Measurements from ENCODE around the gene NME9.

Gene NME9

DNA sequence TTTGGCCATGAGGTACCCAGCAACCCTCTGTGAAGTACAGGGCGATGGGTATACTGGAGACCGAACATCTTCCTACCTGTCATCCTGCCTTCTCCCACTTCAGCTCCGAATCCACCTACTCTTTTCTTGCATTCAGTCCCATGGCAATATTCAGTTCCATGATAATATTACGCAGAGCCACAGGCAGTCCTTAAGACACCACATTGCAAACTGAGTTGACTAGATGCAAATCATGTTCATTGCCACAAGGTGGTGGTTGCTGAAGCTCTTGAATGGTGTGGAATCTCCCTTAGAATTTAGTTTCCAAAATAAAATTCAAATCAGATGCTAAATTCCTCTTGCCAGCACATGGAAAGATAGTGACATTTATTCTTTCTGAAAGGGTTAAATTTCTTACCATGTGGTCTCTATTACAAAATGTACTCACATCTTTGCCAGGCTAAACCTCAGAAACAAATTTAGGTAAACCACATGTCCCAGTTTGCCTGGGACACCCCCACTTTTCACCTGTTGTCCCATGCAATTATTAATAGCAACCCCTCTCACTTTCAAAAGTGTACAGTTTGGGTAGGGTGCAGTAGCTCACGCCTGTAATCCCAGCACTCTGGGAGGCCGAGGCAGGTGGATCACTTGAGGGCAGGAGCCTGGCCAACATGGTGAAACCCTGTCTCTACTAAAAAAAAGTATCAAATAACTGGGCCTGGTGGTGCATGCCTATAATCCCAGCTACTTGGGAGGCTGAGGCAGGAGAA is 1.7 kb upstream of the NME9 start:
- no peak for DNase-seq

DNA sequence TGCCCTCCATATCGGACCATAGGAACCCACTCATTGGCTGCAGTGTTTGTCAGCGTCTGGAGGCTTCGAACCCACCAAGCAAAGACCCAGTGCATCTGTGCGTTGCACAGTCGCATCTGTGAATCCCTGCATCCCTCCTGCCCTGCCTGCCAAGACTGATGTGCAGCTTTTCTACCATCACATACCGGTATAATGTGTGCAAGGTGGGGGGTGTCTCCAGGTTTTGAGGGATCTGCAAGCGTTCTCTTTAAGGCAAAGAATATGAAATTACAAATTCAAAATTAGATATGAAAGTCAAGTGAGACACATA is 288 bp upstream of the NME9 start:
- DNase-seq = no peak

- DNase-seq = no peak
Measured at GRCh38 chr3:138328341-138328740, 1.3 kb downstream of the NME9 start.

DNA sequence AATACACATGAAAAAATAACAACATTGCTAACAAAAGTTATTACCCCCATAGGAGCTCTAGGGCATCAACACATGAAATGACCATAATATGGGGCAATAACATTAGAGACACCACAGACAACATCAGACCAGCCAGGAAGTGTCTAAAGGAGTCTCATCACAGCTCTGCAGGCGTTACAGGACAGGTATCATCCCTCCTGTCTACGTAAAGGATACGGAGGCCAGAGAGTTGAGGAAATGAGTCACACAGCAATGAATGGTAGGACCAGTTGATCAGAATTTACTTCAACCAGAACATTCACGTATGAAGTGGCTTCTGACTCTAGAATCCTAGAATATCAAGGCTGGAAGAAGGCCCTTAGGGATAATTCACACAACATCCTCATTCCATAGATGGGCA is 1.8 kb downstream of the NME9 start:
- DNase-seq = no peak

DNA sequence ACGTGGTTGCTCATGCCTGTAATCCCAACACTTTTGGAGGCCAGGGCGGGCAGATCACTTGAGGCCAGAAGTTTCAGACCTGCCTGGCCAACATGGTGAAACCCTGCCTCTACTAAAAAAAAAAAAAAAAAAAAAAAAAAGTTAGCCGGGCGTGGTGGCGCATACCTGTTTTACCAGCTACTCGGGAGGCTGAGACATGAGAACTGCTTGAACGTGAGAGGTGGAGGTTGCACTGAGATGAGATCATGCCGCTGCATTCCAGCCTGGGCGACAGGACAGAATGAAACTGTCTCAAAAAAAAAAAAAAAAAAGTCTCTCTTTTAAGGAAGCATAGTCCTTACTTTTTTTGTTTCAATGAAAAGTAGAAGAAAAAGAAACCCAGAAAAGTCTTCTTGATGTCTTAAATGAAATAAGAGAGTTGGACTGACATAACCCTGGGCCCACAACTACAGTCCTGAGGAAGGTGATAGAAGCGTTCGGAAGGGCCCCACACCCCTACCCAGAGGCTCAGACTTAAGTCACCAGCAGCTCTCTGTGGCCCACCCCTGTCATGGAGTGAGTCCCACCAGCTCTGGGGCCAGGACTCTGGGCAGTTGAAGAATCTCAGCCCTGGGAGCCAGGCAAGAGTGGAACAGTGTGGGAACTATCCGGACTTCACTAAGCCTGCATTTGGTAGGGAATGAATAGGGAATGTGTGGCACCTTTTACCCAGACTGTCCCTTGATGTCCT is 2.6 kb downstream of the NME9 start:
- DNase-seq = no peak

DNA sequence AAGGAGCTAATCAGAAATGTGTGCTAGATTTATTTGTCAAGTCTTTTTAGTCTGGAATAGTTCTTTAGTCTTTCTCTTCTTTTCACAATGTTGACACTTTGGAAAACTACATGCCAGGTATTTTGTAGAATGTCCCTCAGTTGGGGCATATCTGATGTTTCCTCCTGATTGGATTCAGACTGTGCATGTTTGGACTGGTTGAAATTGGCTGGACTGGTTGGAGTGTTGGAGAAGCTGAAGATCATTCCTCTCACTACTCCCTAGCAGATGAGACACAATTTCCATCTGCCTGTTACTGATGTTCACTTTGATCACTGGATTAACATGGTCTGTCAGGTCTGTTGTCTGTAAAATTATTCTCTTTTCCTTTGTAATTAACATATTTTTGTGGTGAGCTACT is 3.7 kb downstream of the NME9 start:
- no peak for DNase-seq

DNA sequence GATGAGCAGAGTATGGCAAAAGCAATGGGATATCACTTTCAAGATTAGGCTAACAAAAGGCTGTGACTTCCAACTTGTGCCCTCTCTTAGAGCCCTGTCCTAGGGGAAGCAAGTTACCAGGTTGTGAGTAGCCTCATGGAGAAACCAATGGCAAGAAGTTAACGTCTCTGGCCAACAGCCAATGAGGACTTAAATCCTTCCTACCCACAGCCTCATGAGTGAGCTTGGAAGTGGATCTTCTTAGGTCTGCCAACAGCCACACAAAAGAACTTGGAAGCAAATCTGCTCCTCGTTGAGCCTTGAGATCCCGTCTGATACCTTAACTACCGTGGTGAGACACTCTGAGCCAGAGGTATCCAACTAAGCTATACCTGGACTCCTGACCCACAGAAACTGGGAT is 5.7 kb downstream of the NME9 start:
- DNase-seq = no peak

GRCh38 chr3:138317687-138318086 is 12.0 kb downstream of the NME9 start:
- DNase-seq = no peak

DNA sequence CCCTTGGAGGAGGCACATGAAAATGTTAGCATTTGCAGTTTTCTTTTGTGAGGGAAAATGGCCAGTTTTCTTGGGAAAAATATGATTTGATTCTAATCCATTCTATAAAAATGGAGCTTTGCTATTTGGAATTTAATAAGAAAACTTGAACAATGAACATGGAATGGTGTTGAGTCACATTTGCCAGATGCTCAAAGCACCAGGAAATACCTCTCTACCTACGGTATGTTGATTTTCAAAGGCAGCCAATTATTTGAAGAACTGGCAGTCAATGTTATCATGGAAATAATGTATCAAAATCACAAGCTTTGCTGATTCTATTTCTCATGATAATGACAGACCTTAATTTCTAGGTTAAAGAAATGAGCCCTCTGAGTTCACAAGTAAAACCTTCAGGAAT is 14.9 kb downstream of the NME9 start:
- no peak for DNase-seq

GRCh38 chr3:138310494-138310893 is 19.2 kb downstream of the NME9 start:
- no peak for DNase-seq

GRCh38 chr3:138308783-138309182 is 20.9 kb downstream of the NME9 start:
- no peak for DNase-seq

- DNase-seq = no peak
Measured at GRCh38 chr3:138307899-138308298, 21.8 kb downstream of the NME9 start.

- DNase-seq = no peak
Measured at GRCh38 chr3:138303474-138303873, 26.2 kb downstream of the NME9 start.

- DNase-seq = no peak
Measured at GRCh38 chr3:138300647-138301046, 29.0 kb downstream of the NME9 start.

DNA sequence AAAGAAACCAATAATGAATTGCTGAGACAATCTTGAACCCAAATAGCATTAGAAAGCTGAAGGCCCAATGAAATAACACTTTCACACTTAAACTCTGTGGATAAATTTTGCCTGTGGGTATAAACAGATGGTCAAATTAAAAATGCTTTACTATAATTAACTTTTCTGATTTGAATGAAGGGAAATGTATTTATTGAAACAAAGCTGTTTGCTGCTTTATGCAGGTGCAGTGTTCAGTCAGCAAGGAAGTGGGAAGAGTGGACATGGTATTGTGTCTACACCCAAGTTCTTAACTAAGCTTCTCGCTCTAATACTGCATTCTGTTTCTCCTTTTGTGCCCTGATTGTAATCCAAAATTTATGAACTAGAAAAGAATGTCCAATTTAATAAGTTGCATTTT is 31.8 kb downstream of the NME9 start:
- DNase-seq = no peak

DNA sequence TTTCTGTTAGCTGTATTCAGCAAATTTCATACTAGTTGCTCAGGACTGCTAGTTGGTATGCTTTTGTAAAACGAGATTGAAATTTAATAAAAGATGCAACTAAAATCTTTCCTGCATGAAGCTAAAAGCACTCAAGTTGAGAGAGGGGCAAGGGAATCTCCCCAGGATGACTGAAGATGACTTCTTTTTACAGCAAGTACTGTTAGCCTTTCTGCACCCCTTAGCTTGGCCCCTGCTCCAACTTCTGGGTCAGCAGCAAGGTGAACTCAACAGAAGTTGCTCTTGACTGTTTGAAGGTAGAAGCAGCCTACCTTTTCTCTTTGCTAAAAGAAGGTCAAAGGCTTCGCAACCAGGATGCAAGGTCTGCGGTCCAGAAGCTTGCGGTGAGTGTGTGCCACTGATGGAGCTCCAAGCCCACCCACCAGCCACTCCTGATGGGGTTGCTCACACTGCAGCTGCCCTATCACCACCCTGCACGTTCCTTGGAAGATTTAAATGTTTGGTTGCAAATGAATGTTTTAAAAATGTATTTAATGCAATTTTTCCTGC is 32.5 kb downstream of the NME9 start:
- DNase-seq = no peak

GRCh38 chr3:138296639-138297038 is 33.0 kb downstream of the NME9 start:
- no peak for DNase-seq

GRCh38 chr3:138289701-138290100 is 40.0 kb downstream of the NME9 start:
- DNase-seq = no peak

- DNase-seq = no peak
Measured at GRCh38 chr3:138289260-138289659, 40.4 kb downstream of the NME9 start.

DNA sequence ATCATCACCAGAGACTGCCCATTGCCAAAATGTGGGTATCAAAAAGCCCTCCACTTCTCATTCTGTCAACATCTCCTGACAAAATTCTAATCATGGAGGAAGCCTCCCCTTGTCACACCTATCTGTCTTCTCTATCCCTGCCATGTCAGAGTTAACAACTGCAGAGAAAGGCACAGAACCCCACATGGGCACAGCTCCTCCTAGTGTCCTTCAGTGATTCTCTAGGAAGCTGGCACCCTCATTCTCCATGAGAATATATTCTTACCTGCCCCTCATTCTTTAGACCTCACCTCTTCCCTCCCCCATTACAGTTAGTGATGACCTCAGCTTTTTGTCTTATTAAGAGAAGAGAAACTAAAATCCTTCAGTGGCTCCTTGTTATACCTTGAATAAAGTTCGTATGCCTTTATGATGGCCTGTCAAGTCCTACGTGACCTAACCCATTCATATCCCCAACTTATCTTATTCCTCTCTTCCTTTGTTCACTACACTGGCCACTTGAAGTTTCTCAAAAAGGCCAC is 44.6 kb downstream of the NME9 start:
- DNase-seq = no peak

GRCh38 chr3:138284079-138284478 is 45.6 kb downstream of the NME9 start:
- DNase-seq = no peak

DNA sequence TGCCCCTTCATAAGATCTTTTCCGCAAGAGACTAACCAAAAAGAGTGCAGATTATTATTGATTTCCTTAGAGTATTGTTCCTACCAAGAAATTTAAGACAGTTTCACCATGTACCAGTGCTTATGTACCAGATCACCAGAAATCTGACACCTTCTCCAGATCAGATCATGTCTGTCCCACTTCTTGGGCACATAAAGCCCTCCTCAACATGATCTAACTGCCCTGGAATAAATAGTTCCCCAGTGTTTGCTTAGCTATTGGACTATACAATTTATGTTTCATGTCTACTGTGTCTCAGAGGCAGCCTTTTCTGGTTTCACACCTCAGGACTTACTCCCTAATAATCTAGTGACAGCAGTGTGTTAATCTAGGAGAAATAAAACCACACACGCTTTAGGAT is 46.8 kb downstream of the NME9 start:
- no peak for DNase-seq

GRCh38 chr3:138281561-138281960 is 48.1 kb downstream of the NME9 start:
- DNase-seq = no peak

- no peak for DNase-seq
Measured at GRCh38 chr3:138271189-138271794, 58.4 kb downstream of the NME9 start.
